Prostate gland (tissue), 2 donors: ENCODE measurements around the gene TMEM135. TPM values are rescaled to one million over a fixed set of nuclear protein-coding genes. Genes with fewer than 3 reads are reported as not detected.

ENCODE experiments used
- DNase-seq: peaks from one replicate; pipeline ENCODE4 v3.0.0-alpha.2; 2019; ENCODE audit warnings: low spot score
- H3K27ac ChIP-seq, 2 donors: fragments of 200-600 bp; sonication (generic); 2 replicates each; pipeline ENCODE4 v1.5.1; 2017 to 2019
- H3K27me3 ChIP-seq: fragments of 200-600 bp; sonication (generic); replicated peaks from 2 replicates; pipeline ENCODE4 v1.5.1; 2019; ENCODE audit not compliant: insufficient read depth
- H3K36me3 ChIP-seq, 2 donors: fragments of 200-600 bp; sonication (generic); 1 replicate in 1 of 2; 2 replicates in 1 of 2; pipeline versions ENCODE4 v1.5.1 to v1.8.1; 2017 to 2019
- H3K4me1 ChIP-seq: fragments of 200-600 bp; sonication (generic); replicated peaks from 2 replicates; pipeline ENCODE4 v1.5.1; 2019
- H3K4me3 ChIP-seq, 2 donors: fragments of 200-600 bp; sonication (generic); 2 replicates each; pipeline ENCODE4 v1.5.1; 2017 to 2019
- H3K9me3 ChIP-seq: fragments of 200-600 bp; sonication (generic); 2 replicates; pipeline ENCODE4 v1.5.1; 2017
- CTCF ChIP-seq, 4 experiments: fragments of 200-600 bp in 2 of 4; fragments of 450-650 bp in 2 of 4; sonication (generic) in 2 of 4; IDR thresholded peaks; 1 replicate in 3 of 4; 2 replicates in 1 of 4; pipeline ENCODE4 v1.5.1; 2016 to 2019; ENCODE audit warnings: antibody characterized with exemption in 4 of 4, mild to moderate bottlenecking in 2 of 4, moderate library complexity in 2 of 4
- POLR2A ChIP-seq: fragments of 450-650 bp; IDR thresholded peaks from one replicate; pipeline ENCODE4 v1.6.1; 2016; ENCODE audit warnings: antibody characterized with exemption, mild to moderate bottlenecking
- POLR2AphosphoS5 ChIP-seq: sonication (generic); formaldehyde crosslinking; IDR thresholded peaks from one replicate; pipeline ENCODE4 v1.6.1; 2017; ENCODE audit warnings: antibody characterized with exemption
- WGBS: methylation state at CpG from one replicate; pipeline ENCODE4 v1.1.5; 2018; 5-methylcytosine and 5-hydroxymethylcytosine counted together
- intact Hi-C: fragments of 100-400 bp; cut with DNase I; formaldehyde crosslinking; loops from one replicate; pipeline ENCODE4 v1.14.2; 2022
- total RNA-seq, 2 donors: library from RNA; depleted of rRNA; stranded (reverse); fragments of >200 nt; gene quantifications; one replicate each; pipeline ENCODE4 v1.1.0, GENCODE V29; 2016

The TMEM135 gene
- total RNA-seq, 2 donors from 2014 or later, result 22.3 to 42.1 TPM

- 77% methylated on average over 5 of the region's 5 CpGs for WGBS
- no peaks in the 10 kb centered on the region for H3K36me3 ChIP-seq
- no peaks in the 10 kb centered on the region for H3K4me1 ChIP-seq
- H3K27ac ChIP-seq, result no peak overlapping the region
- H3K9me3 ChIP-seq, result no peaks in the 10 kb centered on the region
- TF ChIP-seq POLR2A (no peak), POLR2AphosphoS5 (no peak), CTCF (IDR thresholded peaks at IDR 0.05) (no peak)
- intact Hi-C loops, result no loop called here
- DNase-seq, result no peak
- H3K4me3 ChIP-seq, result no peak overlapping the region
- no peaks in the 10 kb centered on the region for H3K27me3 ChIP-seq
These were observed 320.7 kb downstream of the TMEM135 start for GRCh38 chr11:87358461-87358860.

GRCh38 chr11:87359401-87359800 lies 321.7 kb downstream of the TMEM135 start:
- intact Hi-C loops, result no loop called here

DNA sequence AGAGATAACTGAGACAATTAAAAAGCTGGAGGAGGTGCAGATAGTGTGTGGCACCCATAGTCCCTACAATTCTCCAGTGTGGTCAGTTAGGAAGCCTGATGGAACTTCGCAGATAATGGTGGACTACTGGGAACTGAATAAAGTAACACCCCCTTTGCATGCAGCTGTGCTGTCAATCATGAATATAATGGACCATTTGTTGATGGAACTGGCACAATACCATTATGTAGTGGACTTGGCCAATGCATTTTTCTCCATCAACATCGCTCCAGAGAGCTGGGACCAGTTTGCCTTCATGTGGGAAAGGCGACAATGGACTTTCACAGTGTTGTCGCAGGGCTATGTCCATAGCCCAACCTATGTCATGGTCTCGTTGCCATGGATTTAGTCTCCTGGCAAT lies 324.2 kb downstream of the TMEM135 start:
- no peak for DNase-seq
- intact Hi-C loops, result no loop called here
- no peaks in the 10 kb centered on the region for H3K36me3 ChIP-seq
- H3K27me3 ChIP-seq, result no peaks in the 10 kb centered on the region
- no peaks in the 10 kb centered on the region for H3K9me3 ChIP-seq
- no peaks in the 10 kb centered on the region for H3K4me1 ChIP-seq
- no peak overlapping the region for H3K4me3 ChIP-seq
- WGBS, result 96% methylated on average over 5 of the region's 5 CpGs
- TF ChIP-seq POLR2AphosphoS5 (no peak), CTCF (IDR thresholded peaks at IDR 0.05) (no peak), POLR2A (no peak)
- H3K27ac ChIP-seq, result no peak overlapping the region

More at GRCh38 chr11:87359401-87359800, 321.7 kb downstream of the TMEM135 start:
- DNase-seq, result no peak
- TF ChIP-seq POLR2AphosphoS5 (no peak), CTCF (IDR thresholded peaks at IDR 0.05) (no peak), POLR2A (no peak)
- 64% methylated on average over 6 of the region's 6 CpGs for WGBS
- Histone ChIP-seq H3K9me3 (no peaks in the 10 kb centered on the region), H3K27ac (no peak overlapping the region), H3K27me3 (no peaks in the 10 kb centered on the region), H3K4me3 (no peak overlapping the region), H3K36me3 (no peaks in the 10 kb centered on the region), H3K4me1 (no peaks in the 10 kb centered on the region)

DNA sequence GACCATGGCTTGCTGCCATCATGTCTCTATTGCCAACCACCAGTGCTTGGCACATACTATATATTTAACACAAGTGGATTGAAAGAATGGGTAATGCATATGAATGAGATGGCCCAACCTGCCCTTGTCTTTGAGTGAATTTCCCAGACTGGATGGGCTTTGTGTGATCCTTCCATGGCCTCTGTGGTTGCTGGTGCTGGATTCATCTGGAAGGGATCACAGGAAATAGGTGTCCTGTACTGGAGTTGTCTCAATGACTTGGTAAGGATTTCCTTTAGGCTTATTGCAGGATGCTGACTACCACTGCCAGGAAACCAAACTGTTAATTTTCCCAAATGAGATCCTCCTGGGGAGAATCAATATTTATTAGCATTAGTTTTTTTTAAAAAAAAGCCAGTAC lies 328.6 kb downstream of the TMEM135 start:
- intact Hi-C loops, result no loop called here
- Histone ChIP-seq H3K27me3 (no peaks in the 10 kb centered on the region), H3K36me3 (no peaks in the 10 kb centered on the region), H3K9me3 (no peaks in the 10 kb centered on the region), H3K27ac (no peak overlapping the region), H3K4me3 (no peak overlapping the region), H3K4me1 (no peaks in the 10 kb centered on the region)
- DNase-seq, result no peak
- no peak for TF ChIP-seq POLR2AphosphoS5
- no peak for TF ChIP-seq CTCF (IDR thresholded peaks at IDR 0.05)
- no peak for TF ChIP-seq POLR2A

DNA sequence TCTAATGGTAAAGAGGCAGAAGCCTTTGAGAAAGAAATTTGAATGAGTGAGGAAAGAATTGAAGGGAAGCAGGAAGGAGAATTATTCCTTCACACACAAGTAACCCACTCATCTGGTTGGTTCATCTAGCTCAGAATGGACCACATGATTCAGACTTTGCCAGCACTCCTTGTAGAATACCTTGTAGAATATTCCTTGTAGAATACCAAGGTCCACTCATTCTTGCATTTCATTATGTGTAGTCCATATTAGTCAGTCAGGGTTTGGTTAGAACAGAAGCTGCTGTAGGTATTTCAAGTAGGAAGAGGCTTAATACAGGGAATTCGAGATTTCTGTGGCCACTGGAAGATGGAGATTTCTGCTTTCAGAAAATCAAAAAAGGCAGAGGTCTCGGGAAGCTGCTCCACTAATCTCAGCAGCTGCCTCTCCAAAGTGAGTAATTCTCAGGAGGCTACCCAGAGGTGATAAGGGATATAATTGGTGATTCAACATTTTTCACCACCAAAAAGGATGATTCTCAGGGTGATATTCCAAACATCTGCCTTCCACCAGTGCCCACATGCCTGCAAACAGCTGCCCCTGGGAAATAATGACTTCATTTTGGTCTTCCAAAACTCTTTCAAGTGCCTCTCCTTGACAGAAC lies 329.1 kb downstream of the TMEM135 start:
- no peaks in the 10 kb centered on the region for H3K4me1 ChIP-seq
- no peaks in the 10 kb centered on the region for H3K27me3 ChIP-seq
- no peak for DNase-seq
- H3K4me3 ChIP-seq, result no peak overlapping the region
- no peaks in the 10 kb centered on the region for H3K9me3 ChIP-seq
- 91% methylated on average over 2 of the region's 2 CpGs for WGBS
- no peaks in the 10 kb centered on the region for H3K36me3 ChIP-seq
- TF ChIP-seq POLR2AphosphoS5, result no peak
- TF ChIP-seq CTCF (IDR thresholded peaks at IDR 0.05), result no peak
- intact Hi-C loops, result no loop called here
- H3K27ac ChIP-seq, result no peak overlapping the region
